Adrenal gland (tissue), 12 donors: Measurements from ENCODE around the gene TTLL10. TPM values are rescaled to one million over a fixed set of nuclear protein-coding genes. Genes with fewer than 3 reads are reported as not detected.

Experiments
- DNase-seq, 7 donors: peaks; one replicate each; pipeline ENCODE4 v3.0.0-alpha.2; 2019 to 2020
- H3K27ac ChIP-seq, 5 donors: fragments of 200-600 bp; sonication (generic) in 4 of 5; 1 replicate in 3 of 5; 2 replicates in 2 of 5; pipeline versions ENCODE4 v1.5.1 to v1.8.0; 2016 to 2020; ENCODE audit warnings: mild to moderate bottlenecking in 1 of 5
- H3K27me3 ChIP-seq: fragments of 200-600 bp; 2 replicates; pipeline ENCODE4 v1.8.0; 2021
- H3K36me3 ChIP-seq, 2 donors: fragments of 200-600 bp; replicated peaks in 1 of 2; 1 replicate in 1 of 2; 2 replicates in 1 of 2; pipeline versions ENCODE4 v1.5.1 to v1.8.0; 2018 to 2022
- H3K4me1 ChIP-seq, 2 donors: fragments of 200-600 bp; replicated peaks in 1 of 2; 1 replicate in 1 of 2; 2 replicates in 1 of 2; pipeline versions ENCODE4 v1.5.1 to v1.8.0; 2018 to 2021
- H3K4me3 ChIP-seq, 4 donors: fragments of 200-600 bp; sonication (generic) in 3 of 4; one replicate each; pipeline ENCODE4 v1.5.1; 2016 to 2018
- H3K9me3 ChIP-seq, 3 donors: fragments of 200-600 bp; sonication (generic) in 1 of 3; replicated peaks in 1 of 3; 1 replicate in 2 of 3; 2 replicates in 1 of 3; pipeline versions ENCODE4 v1.5.1 to v1.8.0; 2016 to 2021
- POLR2A ChIP-seq, 2 donors: fragments of 450-650 bp; IDR thresholded peaks; one replicate each; pipeline ENCODE4 v1.6.1; 2017; ENCODE audit warnings: antibody characterized with exemption in 2 of 2, mild to moderate bottlenecking in 2 of 2, moderate library complexity in 1 of 2
- WGBS, 4 donors: extraction: QIAGEN DNeasy Blood & Tissue Kit in 2 of 4; methylation state at CpG; one replicate each; pipeline versions ENCODE4 v1.1.5 to v1.1.7; 2013 to 2017; 5-methylcytosine and 5-hydroxymethylcytosine counted together
- intact Hi-C, 2 donors: fragments of 100-400 bp; cut with DNase I; formaldehyde crosslinking; loops; one replicate each; pipeline versions ENCODE4 v1.14.1 to v1.15.0; 2022 to 2023
- polyA plus RNA-seq, 3 donors: library from polyadenylated mRNA; stranded (reverse); fragments of 200-250 nt in 2 of 3; fragments of 350-450 nt in 1 of 3; fragmentation: Illumina TruSeq in 1 of 3; extraction: RNeasy Lipid Tissue Mini Kit (QIAGEN cat#74804) in 1 of 3; gene quantifications; one replicate each; pipeline ENCODE4 v1.2.3, GENCODE V29; 2013 to 2014
- total RNA-seq, 9 donors: library from RNA; depleted of rRNA in 4 of 9; stranded (reverse); fragments of >200 nt in 4 of 9; fragments of 120-200 nt in 1 of 9; fragmentation: NEBNext Ultra II Directional in 1 of 9; extraction: Animal tissue kit (Norgen Biotek cat#: 25700) in 1 of 9; gene quantifications; one replicate each; pipeline versions ENCODE4 v1.1.0 to v1.2.4, GENCODE V29; 2013 to 2023
- TF ChIP-seq, protein P1 (sequence below), 6 experiments: fragments of 450-650 bp in 4 of 6; fragments of 200-600 bp in 2 of 6; sonication (generic) in 1 of 6; IDR thresholded peaks; 1 replicate in 5 of 6; 2 replicates in 1 of 6; pipeline versions ENCODE4 v1.5.1 to v1.8.0; 2016 to 2021; ENCODE audit warnings: antibody characterized with exemption in 6 of 6, mild to moderate bottlenecking in 2 of 6, moderate library complexity in 1 of 6
- donor health status: healthy with polysubstance abuse.
- donor health status: Bipolar disorder and iron deficiency.
- donor health status: DM: yes; HTN: yes; CAD: no.
- donor health status: DM: no; HTN: no; CAD: no.
- donor health status: DM: no; HTN: no; CAD: no.
- donor health status: DM: yes; HTN: yes; CAD: no.

The TTLL10 gene
- total and polyA plus RNA-seq, 12 donors = 0.32 to 0.44 TPM; not detected in 10

DNA sequence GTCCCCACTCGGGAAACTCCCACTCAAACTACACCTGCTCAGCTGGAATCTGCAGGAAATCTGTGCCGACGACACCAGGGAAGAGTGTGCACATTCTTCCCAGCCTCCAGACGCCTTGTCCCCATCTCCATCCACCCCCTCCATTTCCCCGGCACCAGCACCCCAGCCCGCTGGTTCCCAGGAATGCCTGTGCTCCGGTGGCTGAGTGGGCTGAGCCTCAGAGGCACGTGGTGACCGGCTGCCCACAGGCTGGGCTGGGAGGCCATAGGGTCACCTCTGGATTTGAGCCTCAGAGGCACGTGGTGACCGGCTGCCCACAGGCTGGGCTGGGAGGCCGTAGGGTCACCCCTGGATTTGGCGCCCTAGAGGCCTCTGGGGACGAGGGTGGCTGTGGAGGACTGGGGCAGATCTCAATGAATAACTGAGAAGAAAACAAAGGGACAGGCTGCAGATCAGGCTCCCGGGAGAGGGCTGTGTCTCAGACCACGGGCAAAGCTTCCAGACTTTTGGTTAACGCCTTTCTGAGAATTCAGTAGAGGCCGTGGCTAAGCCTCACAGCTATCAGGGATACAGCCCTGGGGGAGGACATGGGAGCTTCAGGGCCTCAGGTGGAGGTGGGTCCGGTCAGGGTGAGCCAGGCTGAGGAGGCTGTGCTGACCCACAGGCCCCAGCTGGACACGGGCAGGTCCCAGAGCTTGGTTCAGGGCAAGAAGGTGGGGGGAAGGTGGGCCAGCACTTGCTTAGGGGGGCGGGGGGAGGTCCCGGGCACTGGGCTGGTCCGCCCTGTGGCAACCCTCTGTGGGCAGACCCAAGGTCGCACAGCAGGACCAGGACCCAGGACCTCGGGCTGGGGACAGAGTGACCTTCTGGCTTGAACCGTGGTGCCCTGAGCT is 17.3 kb upstream of the TTLL10 start:
- no peak for DNase-seq
- Histone ChIP-seq H3K27me3 (no peaks in the 10 kb centered on the region), H3K4me3 (no peak overlapping the region), H3K36me3 (no peaks in the 10 kb centered on the region), H3K4me1 (peaks cover 8 to 13% of the 10 kb centered on the region in 2 donors), H3K9me3 (no peaks in the 10 kb centered on the region), H3K27ac (no peak overlapping the region)
- TF ChIP-seq, protein P1, sequence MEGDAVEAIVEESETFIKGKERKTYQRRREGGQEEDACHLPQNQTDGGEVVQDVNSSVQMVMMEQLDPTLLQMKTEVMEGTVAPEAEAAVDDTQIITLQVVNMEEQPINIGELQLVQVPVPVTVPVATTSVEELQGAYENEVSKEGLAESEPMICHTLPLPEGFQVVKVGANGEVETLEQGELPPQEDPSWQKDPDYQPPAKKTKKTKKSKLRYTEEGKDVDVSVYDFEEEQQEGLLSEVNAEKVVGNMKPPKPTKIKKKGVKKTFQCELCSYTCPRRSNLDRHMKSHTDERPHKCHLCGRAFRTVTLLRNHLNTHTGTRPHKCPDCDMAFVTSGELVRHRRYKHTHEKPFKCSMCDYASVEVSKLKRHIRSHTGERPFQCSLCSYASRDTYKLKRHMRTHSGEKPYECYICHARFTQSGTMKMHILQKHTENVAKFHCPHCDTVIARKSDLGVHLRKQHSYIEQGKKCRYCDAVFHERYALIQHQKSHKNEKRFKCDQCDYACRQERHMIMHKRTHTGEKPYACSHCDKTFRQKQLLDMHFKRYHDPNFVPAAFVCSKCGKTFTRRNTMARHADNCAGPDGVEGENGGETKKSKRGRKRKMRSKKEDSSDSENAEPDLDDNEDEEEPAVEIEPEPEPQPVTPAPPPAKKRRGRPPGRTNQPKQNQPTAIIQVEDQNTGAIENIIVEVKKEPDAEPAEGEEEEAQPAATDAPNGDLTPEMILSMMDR (IDR thresholded peaks at IDR 0.05) = no peak
- TF ChIP-seq POLR2A (IDR thresholded peaks at IDR 0.05) = no peak
- WGBS, 4 donors = 73 to 81% (median 78%) methylated on average over 15 to 26 of the region's 26 CpGs
- intact Hi-C loops = no loop called here

DNA sequence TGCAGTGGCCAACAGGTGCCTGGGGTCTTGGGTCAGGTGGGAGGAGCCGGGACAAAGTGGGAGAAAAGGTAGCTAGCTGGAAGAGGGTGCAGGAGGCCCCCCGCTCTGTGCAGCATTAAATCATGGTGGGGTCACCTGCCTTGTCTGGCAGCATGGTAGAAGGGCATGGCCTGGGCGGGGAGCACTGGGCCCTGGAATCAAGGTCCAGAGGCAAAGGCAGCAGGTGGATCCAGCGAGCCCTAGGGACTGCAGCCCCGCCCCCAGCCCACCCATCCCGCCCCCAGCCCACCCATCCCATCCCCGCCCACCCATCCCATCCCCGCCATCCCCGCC is 16.7 kb upstream of the TTLL10 start:
- Histone ChIP-seq H3K9me3 (no peaks in the 10 kb centered on the region), H3K4me1 (peaks cover 8 to 13% of the 10 kb centered on the region in 2 donors), H3K4me3 (no peak overlapping the region), H3K27ac (no peak overlapping the region), H3K27me3 (no peaks in the 10 kb centered on the region), H3K36me3 (no peaks in the 10 kb centered on the region)
- 29 to 70% (median 45%) methylated on average over 2 to 8 of the region's 9 CpGs for WGBS, 4 donors
- DNase-seq = no peak
- intact Hi-C loops = no loop called here
- TF ChIP-seq, protein P1 (IDR thresholded peaks at IDR 0.05) = no peak
- TF ChIP-seq POLR2A (IDR thresholded peaks at IDR 0.05) = no peak

- WGBS, 4 donors = 0 to 2% (median 1%) methylated on average over 6 to 29 of the region's 29 CpGs
- H3K27ac ChIP-seq = peak overlapping the region in 4 of 5 donors; percentile 77 to 87 (median 85)
- intact Hi-C loops = no loop called here
- peak in 1 of 2 donors; percentile 49 for TF ChIP-seq POLR2A (IDR thresholded peaks at IDR 0.05)
- TF ChIP-seq, protein P1 (IDR thresholded peaks at IDR 0.05) = no peak
- H3K36me3 ChIP-seq = no peaks in the 10 kb centered on the region
- no peaks in the 10 kb centered on the region for H3K9me3 ChIP-seq
- peak; percentile 72 to 90 (median 82) for DNase-seq
- peak overlapping the region in 3 of 4 donors; percentile 33 to 73 (median 65) for H3K4me3 ChIP-seq
- H3K4me1 ChIP-seq = peaks cover 8 to 13% of the 10 kb centered on the region in 2 donors
- peaks cover 5% of the 10 kb centered on the region for H3K27me3 ChIP-seq
Observed at GRCh38 chr1:1157426-1157913, 16.2 kb upstream of the TTLL10 start.

DNA sequence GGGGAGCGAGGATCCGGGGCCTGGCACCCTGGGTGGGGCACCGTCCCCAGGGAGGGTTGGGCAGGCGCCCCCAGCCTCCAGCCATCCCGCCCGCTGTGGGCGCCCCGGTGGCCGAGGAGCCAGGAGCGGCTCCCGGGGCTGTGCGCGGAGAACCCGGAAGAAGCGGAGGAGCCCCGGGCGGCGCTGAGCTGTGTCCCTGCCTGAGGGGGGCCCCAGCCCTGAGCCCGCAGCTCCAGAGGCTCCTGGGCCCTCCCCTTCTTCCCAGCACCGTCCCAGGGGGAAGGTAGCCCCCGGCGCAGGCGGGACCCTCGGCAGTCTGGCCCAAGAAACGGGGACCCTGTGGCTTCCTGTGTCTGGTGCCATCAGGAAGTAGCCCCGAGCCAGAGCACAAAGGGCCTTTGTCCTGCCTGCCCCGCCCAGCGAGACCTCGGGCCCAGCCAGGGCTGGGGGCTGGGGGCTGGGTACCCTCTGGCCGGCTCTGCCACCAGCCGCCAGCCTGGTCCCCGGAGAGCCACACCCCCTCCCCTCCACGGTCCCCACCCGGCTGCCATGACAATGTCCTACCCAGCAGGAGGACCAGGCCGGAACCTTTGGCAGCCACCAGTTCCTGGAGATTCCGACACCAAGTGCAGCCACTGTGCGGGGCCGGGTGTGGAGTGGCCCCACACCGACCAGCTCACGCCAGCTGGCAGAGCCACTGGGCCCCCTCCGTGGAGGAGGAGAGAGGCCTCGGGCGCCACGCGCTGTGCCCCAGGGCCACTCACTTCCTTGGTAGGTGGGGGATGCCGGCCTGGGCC is 15.6 kb upstream of the TTLL10 start:
- peaks cover 11% of the 10 kb centered on the region for H3K27me3 ChIP-seq
- 18 to 60% (median 24%) methylated on average over 1 to 46 of the region's 46 CpGs for WGBS, 4 donors
- no peaks in the 10 kb centered on the region for H3K9me3 ChIP-seq
- no peaks in the 10 kb centered on the region for H3K36me3 ChIP-seq
- no peak for TF ChIP-seq POLR2A (IDR thresholded peaks at IDR 0.05)
- TF ChIP-seq, protein P1 (IDR thresholded peaks at IDR 0.05) = peak in 1 of 6 experiments; percentile 6
- peaks cover 8 to 13% of the 10 kb centered on the region in 2 donors for H3K4me1 ChIP-seq
- peak overlapping the region in 3 of 4 donors; percentile 33 to 73 (median 65) for H3K4me3 ChIP-seq
- intact Hi-C loops = no loop called here
- peak overlapping the region in 4 of 5 donors; percentile 77 to 87 (median 85) for H3K27ac ChIP-seq
- peak in 6 of 7 donors; percentile 16 to 58 (median 30) for DNase-seq
